HG03139 (cell line): ENCODE measurements around the gene SLC16A2.

Source experiments
- ATAC-seq: cut with Tn5 transposase; IDR thresholded peaks from one replicate; pipeline ENCODE4 v1.9.1; 2021; ENCODE audit not compliant: unreplicated experiment

SLC16A2 gene

GRCh38 chrX:74421036-74421739 lies at the start of gene SLC16A2:
SLC16A2 (plus strand) TSS chrX:74421493; CDS start chrX:74421638, 145 bp downstream.
- no peak for ATAC-seq

DNA sequence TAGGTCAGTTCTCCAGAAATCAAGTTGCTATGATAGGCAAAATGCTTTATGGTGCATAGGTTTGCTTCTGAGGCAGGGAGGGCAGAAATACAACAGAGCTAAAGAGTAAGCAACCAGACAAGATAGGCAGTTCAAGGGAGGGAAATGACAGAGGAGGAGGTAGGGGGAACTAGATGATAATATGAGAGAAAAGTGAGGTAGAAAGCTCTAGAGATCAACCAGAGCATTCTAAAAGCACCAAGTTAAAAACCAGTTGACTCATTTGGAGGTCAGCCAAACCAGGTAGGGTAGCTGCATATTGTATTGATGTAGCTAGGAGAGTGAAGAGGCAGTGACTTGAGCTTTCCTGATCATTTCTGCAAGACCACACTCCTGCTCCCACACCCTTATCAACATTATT lies 49.0 kb upstream of the SLC16A2 start:
- ATAC-seq = no peak

DNA sequence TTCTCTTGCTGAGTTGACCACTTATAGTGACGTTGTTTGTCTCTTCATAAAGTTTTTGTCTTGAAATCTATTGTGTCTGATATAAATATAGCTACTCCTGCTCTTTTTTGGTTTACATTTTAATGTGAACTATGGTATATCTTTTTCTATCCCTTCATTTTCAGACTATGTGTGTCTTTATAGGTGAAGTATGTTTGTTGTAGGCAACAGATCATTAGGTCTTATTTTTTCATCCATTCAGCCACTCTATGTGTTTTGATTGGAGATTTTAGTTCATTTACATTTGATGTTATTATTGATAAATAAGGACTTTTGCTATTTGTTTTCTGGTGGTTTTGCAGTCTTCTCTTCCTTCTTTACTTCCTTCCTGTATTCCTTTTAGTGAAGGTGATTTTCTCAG lies 44.0 kb upstream of the SLC16A2 start:
- no peak for ATAC-seq

GRCh38 chrX:74382613-74383012 lies 38.7 kb upstream of the SLC16A2 start:
- ATAC-seq = peak; percentile 88

DNA sequence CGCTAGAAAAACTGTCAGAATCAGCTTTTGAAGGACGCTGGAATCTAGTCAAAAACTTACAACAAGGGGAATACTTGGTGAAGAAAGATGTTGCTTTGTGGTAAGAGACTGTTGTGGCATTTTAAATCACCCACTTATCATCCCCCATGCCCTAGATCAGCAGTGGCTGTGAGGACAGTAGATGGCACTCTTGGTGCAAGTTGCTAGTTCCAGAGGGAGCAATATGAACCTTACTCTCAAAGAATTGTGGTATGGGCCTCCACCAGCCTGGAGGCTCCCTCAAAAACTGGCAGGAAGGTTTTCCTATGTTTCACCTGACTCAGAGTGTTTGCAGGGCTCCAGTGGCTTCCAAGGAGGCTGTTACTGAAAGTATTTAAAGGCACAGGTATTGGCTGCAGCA lies 37.7 kb upstream of the SLC16A2 start:
- no peak for ATAC-seq

- no peak for ATAC-seq
Observed at GRCh38 chrX:74389016-74389722, 32.1 kb upstream of the SLC16A2 start.

DNA sequence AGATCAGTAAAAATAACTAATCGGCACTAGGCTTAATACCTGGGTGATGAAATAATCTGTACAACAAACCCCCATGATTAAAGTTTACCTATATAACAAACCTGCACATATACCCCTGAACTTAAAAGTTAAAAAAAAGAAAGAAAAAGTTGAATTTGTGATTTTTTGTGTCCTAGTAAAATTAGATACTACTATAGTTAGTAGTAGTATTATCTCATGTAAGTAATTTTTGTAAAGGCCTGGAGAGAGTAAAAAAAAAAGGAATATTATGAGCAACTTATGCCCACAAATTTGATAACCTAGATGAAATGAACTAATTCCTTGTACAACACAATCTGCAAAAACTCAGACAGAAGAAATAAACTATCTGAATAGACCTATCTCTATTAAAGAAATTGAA lies 25.7 kb upstream of the SLC16A2 start:
- no peak for ATAC-seq

- ATAC-seq = no peak
Observed at GRCh38 chrX:74405973-74406489, 15.3 kb upstream of the SLC16A2 start.

- ATAC-seq = no peak
Observed at GRCh38 chrX:74408304-74408703, 13.0 kb upstream of the SLC16A2 start.

- no peak for ATAC-seq
Observed at GRCh38 chrX:74419864-74420195, 1.5 kb upstream of the SLC16A2 start.

DNA sequence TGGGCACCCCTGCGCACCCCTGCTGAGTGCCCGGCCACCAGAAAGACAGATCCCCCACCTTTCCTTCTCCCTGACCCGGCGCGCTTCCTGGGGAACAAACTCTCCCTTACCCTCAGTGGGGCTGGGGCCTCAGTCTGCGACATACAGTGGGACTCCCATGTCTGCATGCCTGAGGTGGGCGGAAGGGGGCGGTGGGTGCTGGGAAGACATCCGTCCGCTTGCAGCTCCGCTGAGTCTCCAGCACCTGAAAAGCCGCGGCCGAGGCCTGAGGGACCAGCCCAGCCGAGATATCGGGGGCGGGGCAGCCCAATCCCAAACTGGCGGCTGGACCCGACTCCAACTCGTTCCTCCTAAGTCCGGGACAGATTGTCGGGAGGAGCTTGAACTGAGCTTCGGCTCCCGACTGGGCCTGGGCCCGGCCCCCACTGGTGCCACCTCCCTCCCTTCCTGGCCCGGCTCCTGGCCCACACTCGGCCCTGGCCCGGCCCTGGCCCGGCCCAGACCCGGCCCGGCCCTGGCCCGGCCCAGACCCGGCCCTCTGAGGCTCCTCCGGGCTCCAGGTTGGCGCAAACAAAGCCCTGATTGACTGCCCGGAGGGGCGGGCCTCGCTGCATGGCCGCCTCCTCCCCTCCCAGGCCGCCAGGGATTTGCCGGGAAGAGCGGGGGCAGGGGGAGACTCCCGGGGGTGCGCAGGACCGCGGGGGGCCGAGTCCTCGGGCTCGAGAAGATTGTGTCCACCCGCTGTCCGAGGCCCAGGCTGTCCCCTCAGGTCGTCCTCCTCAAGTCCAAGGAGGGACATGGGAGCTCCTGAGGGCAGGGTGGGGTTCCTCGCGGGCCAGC lies 877 bp upstream of the SLC16A2 start:
- no peak for ATAC-seq

GRCh38 chrX:74421740-74422352 lies 553 bp downstream of the SLC16A2 start:
- ATAC-seq = no peak

- ATAC-seq = no peak
Observed at GRCh38 chrX:74422576-74423288, 1.4 kb downstream of the SLC16A2 start.

DNA sequence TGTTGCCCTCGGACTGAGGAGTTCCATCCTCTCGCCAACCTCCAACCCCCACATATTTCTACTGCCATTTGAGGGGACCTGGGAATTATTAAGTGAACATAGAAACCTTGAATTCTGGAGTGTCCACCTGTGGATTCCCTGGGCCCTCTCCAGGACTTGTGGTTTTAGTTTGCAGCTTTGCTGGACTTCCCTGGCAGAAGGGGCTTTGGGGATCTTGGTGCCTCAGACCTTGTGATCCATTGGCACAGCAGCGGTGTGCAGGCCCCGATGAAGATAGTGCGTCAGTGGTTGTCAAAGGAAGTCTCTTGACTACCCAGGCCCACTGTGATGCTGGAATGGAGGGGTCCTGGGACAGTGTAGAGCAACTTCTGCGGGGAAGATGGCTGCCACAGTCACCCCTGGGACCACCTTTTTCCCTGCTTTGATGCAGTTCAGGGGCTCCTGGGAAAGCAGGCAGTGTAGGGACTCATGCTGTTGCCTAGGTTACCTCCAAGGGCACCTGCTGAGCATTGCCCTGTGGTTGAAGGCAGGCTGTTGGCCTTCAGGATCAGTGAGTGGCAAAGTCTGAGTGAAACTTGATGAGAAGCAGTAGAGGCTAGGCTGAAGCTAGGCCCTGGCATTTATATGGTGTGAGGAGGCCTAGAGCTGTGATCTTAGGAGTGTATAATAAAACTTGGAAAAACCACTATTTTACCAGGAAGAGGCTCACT lies 2.2 kb downstream of the SLC16A2 start:
- no peak for ATAC-seq

DNA sequence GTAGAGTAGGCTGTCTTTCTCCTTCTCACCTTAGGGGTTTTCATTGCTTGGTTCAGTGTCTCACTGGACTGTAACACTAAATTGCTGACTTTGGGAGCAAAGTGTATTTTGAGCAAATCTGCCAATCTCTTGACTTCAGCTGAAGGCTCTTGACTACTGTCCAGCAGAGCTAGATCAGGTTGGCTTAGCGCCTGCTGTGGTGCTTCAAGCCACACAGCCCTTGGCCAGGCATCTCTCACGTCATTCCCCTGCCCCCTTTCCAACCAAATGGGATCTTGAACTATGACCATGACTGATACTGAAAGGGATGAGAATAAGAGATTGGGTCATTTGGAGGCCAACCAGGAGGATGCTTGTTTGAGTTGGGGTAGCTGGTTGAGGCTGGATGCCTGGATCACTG lies 4.8 kb downstream of the SLC16A2 start:
- no peak for ATAC-seq

GRCh38 chrX:74426615-74427014 lies 5.3 kb downstream of the SLC16A2 start:
- ATAC-seq = no peak

DNA sequence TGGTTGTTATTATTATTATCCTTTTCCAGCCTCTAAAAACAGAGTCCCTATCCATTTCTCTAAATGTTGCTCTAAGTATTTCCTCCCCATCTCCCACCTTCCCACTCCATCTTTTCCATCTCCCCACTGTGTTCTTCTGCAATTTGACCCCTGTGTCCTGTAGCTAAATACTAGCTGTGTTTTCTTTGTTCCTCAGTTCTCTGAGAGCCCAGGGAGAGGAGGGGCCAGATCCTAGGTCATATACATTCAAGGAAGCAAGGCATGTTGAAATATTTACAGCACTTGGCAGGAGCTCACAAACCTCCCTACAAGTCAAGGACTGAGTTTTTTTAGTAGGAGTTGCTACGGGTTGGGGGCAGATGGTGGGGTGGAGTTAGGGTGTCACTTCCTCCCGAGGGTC lies 10.5 kb downstream of the SLC16A2 start:
- ATAC-seq = no peak

DNA sequence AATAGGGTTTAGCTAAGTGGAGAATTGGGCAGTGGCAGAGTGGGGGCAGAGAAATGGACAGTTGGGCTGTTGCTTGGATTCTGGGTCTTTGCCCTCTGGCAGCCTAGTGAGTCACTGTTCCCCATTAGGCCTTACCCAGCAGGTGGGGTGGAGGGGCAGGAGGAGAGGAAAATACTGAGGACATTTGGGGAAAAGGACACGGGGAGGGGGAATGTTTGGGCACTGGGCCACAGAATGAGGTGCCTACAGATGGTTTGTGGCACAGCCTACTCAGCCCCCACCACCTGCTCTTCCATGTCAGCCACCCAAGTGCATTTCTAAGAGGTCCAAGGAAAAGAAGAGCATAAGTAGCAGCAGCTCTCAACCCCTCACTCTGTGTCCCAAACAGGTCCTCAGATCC lies 13.0 kb downstream of the SLC16A2 start:
- no peak for ATAC-seq

GRCh38 chrX:74437530-74437929 lies 16.2 kb downstream of the SLC16A2 start:
- no peak for ATAC-seq

DNA sequence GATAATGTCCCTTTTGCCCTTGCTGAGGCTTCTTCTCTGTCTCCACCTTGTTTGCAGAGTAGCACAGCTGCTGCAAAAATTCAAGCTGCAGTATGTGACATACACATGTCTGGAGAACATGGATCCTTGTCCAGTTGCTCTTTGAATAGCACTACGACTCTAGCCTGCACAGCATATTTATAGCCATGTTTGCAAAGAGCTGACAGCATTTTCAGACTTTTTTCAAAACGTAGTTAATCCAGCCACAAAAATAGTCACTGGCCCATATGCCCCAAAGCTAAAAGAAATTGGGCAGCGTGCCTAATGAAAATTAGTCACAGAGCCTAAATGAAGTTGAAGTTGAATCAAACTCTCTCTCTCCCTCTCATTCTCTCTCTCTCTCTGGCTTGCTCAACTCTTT lies 17.5 kb downstream of the SLC16A2 start:
- no peak for ATAC-seq
